Measurements from ENCODE around the gene RASA4. TPM values are rescaled to one million over a fixed set of nuclear protein-coding genes. Genes with fewer than 3 reads are reported as not detected.
"Not testable (repeated sequence)": the region's sequence is repeated elsewhere in the genome, so short reads cannot be mapped to it uniquely, and the experiment has no call there.

RASA4 gene
- polyA plus RNA-seq, 3 donors = 15.1 to 37.6 (median 35.2) TPM

DNA sequence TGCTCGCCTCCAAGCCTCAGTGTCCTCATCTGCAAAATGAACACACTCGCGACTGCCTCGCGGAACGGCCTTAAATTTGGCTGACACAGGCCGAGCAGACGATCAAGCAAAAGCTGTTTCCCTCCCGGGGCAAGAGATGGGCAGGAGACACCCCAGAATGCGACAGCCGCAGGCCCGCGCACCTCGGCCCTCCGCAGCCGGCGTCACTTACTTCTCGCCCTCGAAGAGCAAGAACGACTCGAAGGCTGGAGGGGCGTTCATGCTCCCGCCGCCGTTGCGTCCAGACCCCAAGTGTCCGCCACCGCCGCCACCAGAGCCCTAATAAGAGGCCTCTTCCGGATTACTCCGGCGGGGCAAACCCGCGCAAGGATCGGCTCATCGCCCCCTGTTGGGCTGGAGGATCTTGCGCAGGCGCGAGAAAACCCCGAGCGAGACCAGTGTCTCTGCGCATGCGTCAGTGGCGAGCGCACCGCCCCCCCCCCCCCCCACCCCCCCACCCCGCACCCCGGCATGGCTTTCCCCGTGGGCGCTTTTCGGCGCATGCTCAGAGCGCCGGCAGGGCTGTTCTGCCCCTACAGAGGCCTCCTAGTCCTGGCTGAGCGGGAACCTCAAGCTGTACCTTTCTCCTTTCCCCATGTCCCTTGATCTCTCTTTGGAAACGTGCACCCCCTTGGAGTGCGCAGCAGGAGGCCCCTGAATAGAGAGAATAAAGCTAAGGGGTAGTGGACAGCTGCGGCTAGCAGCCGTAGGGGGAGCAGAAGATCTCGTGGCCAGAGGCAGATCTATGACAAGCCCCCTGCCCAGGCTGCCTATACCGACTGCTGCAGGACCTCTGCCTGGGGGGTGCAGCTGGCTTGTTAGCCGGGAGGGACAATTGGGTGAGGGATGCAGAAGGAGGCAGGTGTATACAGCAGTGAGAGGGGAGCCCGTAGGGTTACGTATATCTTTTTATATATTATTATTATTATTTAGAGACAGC is 44.0 kb downstream of the RASA4 start, which contains the start of gene POLR2J3:
TSS of gene POLR2J3 (minus strand) at position 323 of the 979 bp plus-strand sequence. CDS start at position 261, 62 bp downstream.
- not testable (repeated sequence) for H3K27ac ChIP-seq (ENCODE audit: low read depth, low read length)
- WGBS, 3 donors = 0% methylated on average over 48 to 54 of the region's 64 CpGs

- WGBS, 3 donors = 89 to 97% (median 94%) methylated on average over 3 to 4 of the region's 11 CpGs
These were observed 47.9 kb downstream of the RASA4 start for GRCh38 chr7:102568620-102569019.

DNA sequence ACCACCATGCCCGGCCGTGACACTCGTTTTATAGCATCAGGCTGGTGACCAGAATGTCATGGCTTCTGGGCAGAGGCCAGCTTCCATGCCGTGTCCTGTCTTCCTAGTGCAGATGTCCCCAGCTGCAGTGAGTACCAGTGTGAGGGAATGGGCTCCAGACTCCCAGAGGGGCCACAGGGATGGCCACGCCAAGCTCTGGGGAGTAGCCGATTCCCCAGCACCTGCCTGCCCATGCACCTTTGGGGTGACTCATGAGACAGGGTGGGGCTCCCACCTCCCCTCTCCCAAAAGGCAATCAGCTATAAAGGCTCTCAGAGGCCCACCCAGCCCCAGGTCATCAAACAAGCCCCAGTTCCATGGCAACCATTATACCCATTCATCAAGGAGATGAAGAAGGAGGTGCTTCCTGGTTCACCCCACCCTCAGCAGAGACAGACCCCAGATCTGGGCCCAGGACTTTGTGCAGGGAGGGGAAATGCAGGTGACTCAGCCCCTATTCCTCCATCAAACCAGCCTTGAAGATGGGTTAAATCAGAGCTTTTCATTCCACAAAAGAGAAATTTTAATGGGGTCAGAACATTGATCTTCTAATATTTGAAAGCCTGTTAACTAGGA is 65.6 kb downstream of the RASA4 start, which contains the start of gene SPDYE2:
TSS of gene SPDYE2 (plus strand) at position 419 of the 615 bp plus-strand sequence. CDS start 2,030 bp downstream, outside the sequence.
- not testable (repeated sequence) for H3K27ac ChIP-seq (ENCODE audit: low read depth, low read length)
- no CpG with 5 or more reads among the region's 6 CpGs for WGBS, 3 donors

More at GRCh38 chr7:102568620-102569019, 47.9 kb downstream of the RASA4 start:
- not testable (repeated sequence) for H3K27ac ChIP-seq (ENCODE audit: low read depth, low read length)

- H3K27ac ChIP-seq (ENCODE audit: low read depth, low read length) = not testable (repeated sequence)
- 73 to 100% (median 86%) methylated on average over 1 to 2 of the region's 6 CpGs for WGBS, 3 donors
These were observed 70.2 kb downstream of the RASA4 start for GRCh38 chr7:102546353-102546752.

GRCh38 chr7:102545288-102545687 is 71.3 kb downstream of the RASA4 start:
- not testable (repeated sequence) for H3K27ac ChIP-seq (ENCODE audit: low read depth, low read length)
- 92 to 98% (median 97%) methylated on average over 6 to 8 of the region's 12 CpGs for WGBS, 3 donors

DNA sequence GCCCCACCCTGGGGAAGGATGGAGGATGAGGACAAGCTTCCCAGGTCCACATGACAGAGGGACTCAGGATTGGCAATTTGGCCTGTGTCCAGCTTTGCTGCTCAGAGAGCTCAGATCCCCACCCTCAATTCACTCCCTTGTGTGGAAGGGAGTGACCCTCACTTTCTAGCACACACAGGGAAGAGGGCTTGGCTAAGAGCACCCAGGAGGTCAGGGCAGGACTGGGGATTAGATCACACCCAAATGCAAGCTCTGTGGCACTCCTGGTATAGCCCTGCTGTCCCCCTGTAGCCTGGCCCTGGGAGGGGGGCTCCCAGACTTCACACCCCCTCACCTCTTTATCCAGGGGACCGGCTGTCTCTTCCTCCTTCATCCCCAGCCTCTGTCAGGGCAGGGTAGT is 72.2 kb downstream of the RASA4 start:
- no CpG with 5 or more reads among the region's 1 CpG for WGBS, 3 donors
- H3K27ac ChIP-seq (ENCODE audit: low read depth, low read length) = not testable (repeated sequence)

- H3K27ac ChIP-seq (ENCODE audit: low read depth, low read length) = not testable (repeated sequence)
- WGBS, 3 donors = no CpG with 5 or more reads among the region's 8 CpGs
These were observed 73.0 kb downstream of the RASA4 start, which contains the start of gene UPK3BL2 for GRCh38 chr7:102543596-102543995. TSS of gene UPK3BL2 (minus strand) at chr7:102543696. CDS start at chr7:102543636, 60 bp downstream.

DNA sequence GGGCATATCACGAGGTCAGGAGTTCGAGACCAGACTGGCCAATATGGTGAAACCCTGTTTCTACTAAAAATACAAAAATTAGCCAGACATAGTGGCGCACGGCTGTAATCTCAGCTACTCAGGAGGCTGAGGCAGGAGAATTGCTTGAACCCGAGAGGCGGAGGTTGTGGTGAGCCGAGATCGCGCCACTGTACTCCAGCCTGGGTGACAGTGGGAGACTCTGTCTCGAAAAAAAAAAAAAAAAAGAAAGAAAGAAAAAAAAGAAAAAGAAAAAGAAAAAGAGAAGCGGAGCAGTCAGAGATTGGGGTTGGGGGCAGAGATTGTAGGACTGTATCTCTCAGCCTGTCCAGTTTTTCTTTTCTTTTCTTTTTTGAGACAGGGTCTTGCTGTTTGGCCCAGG is 73.8 kb downstream of the RASA4 start:
- not testable (repeated sequence) for H3K27ac ChIP-seq (ENCODE audit: low read depth, low read length)
- 93 to 98% (median 95%) methylated on average over 7 of the region's 11 CpGs for WGBS, 3 donors

DNA sequence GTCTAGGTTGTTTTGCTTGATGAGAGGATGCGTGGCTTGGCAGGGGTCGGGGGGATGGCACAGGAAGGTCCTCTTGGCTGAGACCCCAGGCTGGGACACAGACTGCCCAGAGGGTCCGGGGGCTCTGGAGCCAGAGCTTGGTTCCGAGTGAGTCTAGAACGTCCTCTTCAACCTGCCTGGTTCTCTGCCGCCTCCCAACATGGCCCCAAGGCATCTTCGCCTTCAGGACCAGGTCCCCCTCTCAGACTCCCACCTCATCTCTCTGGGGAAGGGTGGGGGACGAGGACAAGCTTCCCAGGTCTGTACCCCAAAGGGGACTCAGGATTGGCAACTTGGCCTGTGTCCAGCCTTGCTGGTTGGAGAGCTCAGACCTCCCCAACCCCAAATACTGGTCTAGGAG is 74.5 kb downstream of the RASA4 start:
- WGBS, 3 donors = 97 to 98% (median 97%) methylated on average over 3 to 4 of the region's 8 CpGs

DNA sequence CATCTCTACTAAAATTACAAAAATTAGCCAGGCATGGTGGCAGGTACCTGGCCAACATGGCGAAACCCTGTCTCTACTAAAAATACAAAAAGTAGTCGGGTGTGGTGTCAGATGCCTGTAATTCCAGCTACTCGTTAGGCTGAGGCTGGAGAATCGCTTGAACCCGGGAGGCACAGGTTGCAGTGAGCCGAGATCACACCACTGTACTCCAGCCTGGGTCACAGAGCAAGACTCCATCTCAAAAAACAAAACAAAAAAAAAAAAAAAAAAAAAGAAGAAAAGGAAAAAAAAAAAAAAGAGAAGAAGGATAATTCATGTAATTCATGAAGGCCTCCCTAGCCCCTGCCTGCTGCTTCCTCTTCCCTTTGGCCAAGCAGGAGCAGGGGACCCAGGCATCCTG is 76.0 kb downstream of the RASA4 start:
- not testable (repeated sequence) for H3K27ac ChIP-seq (ENCODE audit: low read depth, low read length)
- 95 to 97% (median 95%) methylated on average over 4 of the region's 6 CpGs for WGBS, 3 donors

More for the DNA sequence above, 74.5 kb downstream of the RASA4 start:
- H3K27ac ChIP-seq (ENCODE audit: low read depth, low read length) = not testable (repeated sequence)

DNA sequence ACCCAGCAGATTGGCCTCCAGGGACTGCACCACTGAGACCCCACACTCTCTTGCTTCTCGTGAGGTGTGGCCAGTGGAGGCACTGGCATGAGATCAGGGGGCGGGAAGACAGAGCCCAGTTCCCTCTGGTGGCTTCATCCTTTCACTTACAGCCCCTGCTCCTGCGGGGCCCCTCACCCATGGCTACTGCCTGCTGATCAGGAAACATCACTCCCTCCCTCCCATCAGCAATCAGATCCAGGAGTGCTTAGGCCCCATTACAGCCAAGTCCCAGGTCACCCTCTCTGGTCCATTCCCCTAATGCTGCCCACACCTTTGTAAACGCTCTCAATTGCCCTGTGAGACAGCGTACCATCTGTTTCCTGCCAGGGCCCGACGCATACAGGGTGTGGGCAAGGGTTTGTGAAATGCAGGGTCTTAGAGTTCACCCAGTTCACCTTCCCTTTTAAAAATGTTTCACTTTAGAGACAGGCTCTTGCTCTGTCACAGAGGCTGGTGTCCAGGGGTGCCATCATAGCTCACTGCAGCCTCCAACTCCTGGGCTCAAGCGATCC is 81.4 kb downstream of the RASA4 start:
- 24 to 79% (median 73%) methylated on average over 3 to 4 of the region's 8 CpGs for WGBS, 3 donors
- not testable (repeated sequence) for H3K27ac ChIP-seq (ENCODE audit: low read depth, low read length)

DNA sequence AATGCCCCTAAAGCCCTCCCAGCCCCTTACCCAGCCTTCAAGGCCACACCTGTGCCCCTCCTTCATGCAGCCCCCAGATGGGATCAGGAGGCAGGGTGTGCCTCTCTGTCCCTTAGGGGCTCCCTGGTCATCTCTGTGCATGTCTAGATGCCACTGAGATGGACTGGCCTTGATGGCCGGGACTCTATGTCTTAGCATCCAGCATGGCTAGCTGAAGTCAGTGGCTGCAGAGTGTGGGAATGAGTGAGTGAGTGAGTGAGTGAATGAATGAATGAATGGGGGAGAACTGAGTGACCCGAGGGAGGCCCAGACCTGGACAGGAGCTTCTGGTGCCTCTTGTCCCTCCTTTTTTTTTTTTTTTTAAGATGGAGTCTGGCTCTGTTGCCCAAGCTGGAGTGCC is 84.4 kb downstream of the RASA4 start:
- 92 to 98% (median 94%) methylated on average over 2 of the region's 2 CpGs for WGBS, 3 donors
- H3K27ac ChIP-seq (ENCODE audit: low read depth, low read length) = not testable (repeated sequence)

GRCh38 chr7:102531583-102531982 is 85.0 kb downstream of the RASA4 start:
- not testable (repeated sequence) for H3K27ac ChIP-seq (ENCODE audit: low read depth, low read length)
- WGBS, 3 donors = no CpG with 5 or more reads among the region's 7 CpGs

DNA sequence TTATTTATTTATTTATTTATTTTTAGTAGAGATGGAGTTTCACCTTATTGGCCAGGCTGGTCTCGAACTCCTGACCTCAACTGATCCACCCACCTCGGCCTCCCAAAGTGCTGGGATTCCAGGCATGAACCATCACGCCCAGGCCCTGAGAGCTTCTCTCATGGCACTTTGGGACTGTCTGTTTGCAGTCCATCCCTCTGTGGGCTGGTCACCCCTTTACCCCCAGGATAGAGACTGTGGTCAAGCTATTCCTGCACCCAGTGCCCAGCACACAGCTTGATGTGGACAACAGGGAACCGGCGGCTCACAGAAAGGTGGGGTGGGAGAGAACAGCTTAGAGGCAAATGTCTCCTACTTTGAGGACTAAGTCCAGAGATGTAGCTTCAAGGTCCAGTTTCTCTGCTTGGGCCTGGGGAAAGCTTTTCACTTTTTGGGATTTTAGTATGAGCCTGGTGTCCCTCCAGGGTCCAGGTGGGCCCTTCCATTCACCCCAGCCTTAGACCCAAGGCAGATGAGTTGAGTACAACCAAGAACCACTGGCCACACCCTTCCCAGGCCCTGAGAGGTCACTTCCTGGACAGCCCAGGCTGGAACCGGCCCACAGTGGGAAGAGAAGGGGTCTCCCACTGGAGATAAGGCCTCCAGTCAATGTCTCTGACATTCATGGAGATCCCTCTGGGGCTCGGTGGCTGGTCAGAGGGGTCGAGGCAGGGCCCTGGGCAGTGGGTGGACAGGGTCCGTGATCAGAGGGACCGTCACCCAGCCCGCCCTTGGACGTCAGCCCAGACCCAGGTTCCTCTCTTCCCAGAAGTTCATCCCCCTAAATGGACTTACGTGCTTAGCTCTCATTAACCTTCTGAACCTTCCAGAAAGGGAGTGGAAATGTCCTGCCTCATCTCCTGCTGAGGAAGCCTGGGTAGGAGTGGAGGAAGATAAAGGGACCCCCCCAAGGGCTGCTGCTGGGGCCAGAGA is 88.4 kb downstream of the RASA4 start:
- not testable (repeated sequence) for H3K27ac ChIP-seq (ENCODE audit: low read depth, low read length)
- WGBS, 3 donors = 80 to 100% (median 100%) methylated on average over 1 to 2 of the region's 13 CpGs

- 74 to 91% (median 80%) methylated on average over 1 of the region's 8 CpGs for WGBS, 3 donors
- not testable (repeated sequence) for H3K27ac ChIP-seq (ENCODE audit: low read depth, low read length)
These were observed 89.4 kb downstream of the RASA4 start for GRCh38 chr7:102527182-102527581.

DNA sequence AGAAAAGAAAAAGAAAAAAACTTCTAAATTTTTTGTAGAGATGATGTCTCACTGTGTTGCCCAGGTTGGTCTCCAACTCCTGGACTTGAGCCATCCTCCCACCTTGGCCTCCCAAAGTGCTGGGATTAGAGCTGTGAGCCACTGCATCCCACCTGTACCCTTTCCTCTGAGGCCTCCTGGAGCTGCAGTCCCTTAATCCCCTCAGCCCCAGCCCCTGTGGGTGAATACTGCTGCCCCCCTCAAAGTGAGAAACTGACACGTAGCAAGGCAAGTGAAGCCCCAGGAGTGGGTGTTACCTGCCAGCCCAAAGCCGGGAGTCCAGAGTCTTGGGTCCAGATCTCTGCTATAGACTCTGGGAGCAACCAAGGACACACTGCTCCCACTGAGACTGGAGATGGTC is 91.8 kb downstream of the RASA4 start:
- WGBS, 3 donors = 46 to 75% (median 67%) methylated on average over 1 of the region's 2 CpGs
- not testable (repeated sequence) for H3K27ac ChIP-seq (ENCODE audit: low read depth, low read length)
